Left colon (tissue), 2 donors: ENCODE measurements around the gene NDUFB5. TPM values are rescaled to one million over a fixed set of nuclear protein-coding genes. Genes with fewer than 3 reads are reported as not detected.
"Not testable (repeated sequence)": the region's sequence is repeated elsewhere in the genome, so short reads cannot be mapped to it uniquely, and the experiment has no call there.

Experiments
- ATAC-seq: fragments of 200-7000 bp; cut with Tn5 transposase; one replicate; pipeline ENCODE4 v1.9.1; 2020; ENCODE audit warnings: mild to moderate bottlenecking, moderate library complexity
- DNase-seq, 2 donors: peaks; one replicate each; pipeline ENCODE4 v3.0.0-alpha.2; 2020
- intact Hi-C, 2 donors: fragments of 100-400 bp; cut with DNase I in 1 of 2; cut with micrococcal nuclease in 1 of 2; formaldehyde crosslinking; loops; one replicate each; pipeline versions ENCODE4 v1.11.2 to v1.14.0; 2022; cut with DNase I, micrococcal nuclease
- total RNA-seq, 2 donors: library from RNA; stranded (reverse); fragmentation: NEBNext Ultra II Directional; extraction: Animal tissue kit (Norgen Biotek cat#: 25700); gene quantifications; one replicate each; pipeline ENCODE4 v1.2.1, GENCODE V29; 2021
- donor health status: DM: no; HTN: no; CAD: no.
- donor health status: DM: yes; HTN: yes; CAD: no.

NDUFB5 gene
- total RNA-seq, 2 donors from 2014 or later = 141 to 143 TPM

DNA sequence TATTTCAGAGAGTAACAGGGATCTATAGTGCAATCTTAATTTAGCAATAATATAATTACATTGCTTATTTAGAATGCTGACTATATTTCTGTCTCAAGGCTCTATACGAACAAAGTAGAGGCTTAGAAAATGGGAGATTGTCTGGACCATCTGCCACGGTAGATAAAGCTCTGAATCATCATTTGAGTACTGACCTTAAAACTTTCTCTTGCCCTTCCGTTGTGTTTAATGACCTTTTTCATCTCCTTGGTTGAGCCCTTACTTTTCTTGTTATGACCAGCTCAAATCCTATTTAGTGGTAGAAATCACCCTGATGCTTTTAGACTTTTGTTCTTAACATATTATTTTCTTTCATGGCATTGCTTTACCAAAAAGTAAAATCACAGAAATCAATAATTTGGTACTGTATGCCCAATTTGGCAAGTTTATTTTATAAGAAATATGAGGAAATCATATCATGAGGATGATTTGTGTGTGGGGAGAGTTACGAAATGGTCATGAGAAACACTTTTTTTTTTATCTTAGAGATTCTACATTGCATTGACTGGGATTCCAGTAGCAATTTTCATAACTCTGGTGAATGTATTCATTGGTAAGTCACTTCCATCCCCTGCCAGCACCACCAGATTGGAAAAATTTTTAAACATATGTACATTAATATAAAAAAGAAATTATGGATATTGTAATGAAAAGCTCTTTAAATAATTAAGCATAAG, 11.0 kb downstream of the NDUFB5 start:
- intact Hi-C loops = loop anchor here in 1 of 2 donors (10.0 kb wide), 1 partner anchor 989 kb away; the partner anchor contains the start of gene TTC14
- ATAC-seq (no peak), DNase-seq (no peak)

DNA sequence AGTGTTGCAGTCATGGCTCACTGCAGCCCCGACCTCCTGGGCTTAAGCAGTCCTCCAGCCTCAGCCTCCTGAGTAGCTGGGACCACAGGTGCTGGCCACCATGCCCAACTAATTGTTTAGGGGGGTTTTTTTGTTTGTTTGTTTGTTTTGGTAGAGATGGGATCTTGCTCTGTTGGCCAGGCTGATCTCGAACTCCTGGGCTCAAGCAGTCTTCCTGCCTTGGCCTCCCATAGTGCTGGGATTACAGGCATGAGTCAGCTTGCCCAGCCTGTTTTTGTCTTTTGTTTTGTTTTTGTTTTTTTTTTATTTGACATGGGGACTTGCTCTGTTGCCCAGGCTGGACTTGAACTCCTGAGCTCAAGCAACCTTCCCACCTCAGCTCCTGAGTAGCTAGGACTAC, 17.4 kb downstream of the NDUFB5 start:
- ATAC-seq (no peak), DNase-seq (no peak)
- intact Hi-C loops = no loop called here

DNA sequence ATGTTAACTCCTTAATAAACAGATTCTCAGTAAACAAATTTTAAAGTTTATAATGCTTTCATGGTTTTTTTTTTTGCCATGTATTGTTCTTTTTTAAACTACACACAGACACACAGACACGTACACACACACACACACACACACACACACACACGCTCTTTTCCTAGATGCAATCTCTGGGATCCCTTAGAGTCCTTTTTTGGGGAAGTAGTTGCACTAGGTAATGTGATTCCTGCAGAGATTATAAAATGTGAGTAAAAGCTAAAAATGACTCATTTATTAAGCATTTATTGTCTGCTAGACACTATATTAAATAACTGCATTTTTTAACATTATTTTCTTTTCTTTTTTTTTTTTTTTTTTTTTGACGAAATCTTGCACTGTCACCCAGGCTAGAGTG, 19.9 kb downstream of the NDUFB5 start:
- intact Hi-C loops = no loop called here
- ATAC-seq (no peak), DNase-seq (no peak)

GRCh38 chr3:179630753-179631451, 26.3 kb downstream of the NDUFB5 start:
- no peak for ATAC-seq
- DNase-seq = no peak
- intact Hi-C loops = no loop called here

DNA sequence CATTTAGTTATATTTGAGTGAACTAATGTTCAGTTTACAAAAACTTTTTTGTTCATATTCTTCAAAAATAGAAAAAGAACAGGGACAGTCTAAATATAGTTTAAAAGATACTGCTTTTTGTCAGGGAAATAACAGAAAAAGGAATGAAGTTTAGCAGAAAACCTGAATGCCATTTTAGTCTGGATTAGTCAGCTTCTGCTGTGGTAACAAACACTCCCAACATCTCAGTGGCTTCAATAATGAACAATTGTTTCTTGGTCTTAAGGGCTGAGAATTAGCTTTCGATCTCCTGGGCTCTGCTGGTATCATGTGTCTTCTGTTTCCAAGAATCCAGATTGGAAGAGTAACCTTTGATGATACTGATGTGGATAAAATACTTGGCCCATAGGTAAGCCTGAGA, 35.9 kb downstream of the NDUFB5 start:
- no peak for ATAC-seq
- intact Hi-C loops = no loop called here
- no peak for DNase-seq

DNA sequence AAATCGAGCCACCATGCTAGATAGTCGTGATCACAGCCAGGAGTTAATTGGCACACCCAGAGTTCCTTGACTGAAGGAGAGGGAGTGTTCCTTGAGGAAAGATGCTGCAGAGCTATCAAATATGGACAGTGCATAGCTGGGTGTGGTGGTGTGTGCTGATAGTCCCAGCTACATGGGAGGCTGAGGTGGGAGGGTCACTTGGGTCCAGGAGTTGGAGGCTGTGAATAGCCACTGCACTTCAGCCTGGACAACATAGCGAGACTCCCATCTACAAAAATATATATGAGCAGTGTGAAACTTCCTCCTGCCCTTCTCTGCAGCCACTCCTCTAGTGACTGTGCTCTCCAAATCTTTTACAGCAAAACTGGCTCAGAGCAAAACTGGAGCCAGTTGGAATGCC, 38.3 kb downstream of the NDUFB5 start:
- intact Hi-C loops = no loop called here
- DNase-seq (no peak), ATAC-seq (no peak)

DNA sequence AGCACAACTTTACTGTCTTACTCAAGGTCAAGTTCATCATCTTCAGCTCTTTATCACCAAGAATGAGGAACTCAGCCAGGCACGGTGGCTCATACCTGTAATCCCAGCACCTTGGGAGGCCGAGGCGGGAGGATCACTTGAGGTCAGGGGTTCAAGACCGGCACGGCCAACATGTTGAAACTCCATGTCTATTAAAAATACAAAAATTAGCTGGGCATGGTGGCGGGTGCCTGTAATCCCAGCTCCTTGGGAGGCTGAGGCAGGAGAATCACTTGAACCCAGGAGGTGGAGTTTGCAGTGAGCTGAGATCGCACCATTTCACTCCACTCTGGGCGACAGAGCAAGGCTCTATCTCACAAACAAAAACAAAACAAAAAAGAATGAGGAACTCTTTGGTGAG, 39.2 kb downstream of the NDUFB5 start:
- intact Hi-C loops, DNase-seq, ATAC-seq: not testable (repeated sequence)

DNA sequence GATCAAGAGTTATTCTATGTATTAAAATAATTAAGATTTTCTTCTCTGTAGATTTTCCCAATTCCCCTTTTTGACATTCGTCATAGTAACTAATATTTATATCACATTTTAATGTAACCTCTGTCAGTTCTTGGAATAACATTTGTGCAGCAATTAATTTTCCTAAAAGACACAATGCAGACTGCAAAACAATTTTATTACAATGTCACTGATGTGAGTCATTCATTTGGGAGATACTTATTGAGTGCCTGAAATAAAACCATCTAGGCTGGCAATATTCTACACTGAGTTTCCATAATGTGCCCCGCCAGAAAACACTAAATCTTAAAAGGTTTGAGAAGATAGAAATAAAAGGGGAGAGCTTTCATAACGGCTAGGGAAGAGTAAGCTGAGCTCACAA, 41.6 kb downstream of the NDUFB5 start:
- DNase-seq (no peak), ATAC-seq (no peak)
- intact Hi-C loops = no loop called here

DNA sequence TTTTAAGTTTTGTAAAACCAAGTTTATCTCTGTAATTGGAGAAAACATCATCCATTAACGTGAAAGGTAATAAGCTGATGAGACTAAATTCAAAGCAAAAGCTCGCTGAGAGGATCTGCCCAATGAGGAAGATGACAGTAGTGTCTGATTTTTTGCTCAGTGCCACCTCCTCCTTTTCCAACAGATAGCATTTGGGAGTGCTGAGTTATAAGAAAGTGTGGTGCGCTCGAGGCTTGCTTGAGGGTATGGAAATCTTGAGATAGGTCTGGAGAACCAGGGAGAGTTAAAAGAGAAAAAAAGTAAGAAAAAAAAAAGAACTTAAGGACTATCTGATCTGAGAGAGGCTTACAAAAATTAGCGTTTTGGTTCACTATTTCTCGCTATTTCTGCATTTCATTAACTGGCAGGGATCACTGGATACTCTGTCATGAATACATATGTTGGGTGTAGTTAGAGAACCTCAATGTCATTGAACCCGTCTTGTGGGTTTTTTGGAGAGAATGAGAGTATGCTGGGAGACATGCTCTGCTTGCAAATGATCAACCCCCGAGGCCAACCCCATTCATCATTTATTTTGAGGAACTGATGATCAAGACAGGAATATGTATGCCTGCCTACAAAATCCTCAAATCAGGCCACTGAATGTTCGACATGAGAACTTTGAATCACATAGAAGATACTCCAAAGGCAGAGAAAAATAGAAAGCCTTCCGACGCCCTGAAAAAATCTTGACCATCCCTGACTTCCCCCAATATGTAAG, 47.3 kb downstream of the NDUFB5 start:
- ATAC-seq = no peak
- DNase-seq = no peak
- intact Hi-C loops = no loop called here

DNA sequence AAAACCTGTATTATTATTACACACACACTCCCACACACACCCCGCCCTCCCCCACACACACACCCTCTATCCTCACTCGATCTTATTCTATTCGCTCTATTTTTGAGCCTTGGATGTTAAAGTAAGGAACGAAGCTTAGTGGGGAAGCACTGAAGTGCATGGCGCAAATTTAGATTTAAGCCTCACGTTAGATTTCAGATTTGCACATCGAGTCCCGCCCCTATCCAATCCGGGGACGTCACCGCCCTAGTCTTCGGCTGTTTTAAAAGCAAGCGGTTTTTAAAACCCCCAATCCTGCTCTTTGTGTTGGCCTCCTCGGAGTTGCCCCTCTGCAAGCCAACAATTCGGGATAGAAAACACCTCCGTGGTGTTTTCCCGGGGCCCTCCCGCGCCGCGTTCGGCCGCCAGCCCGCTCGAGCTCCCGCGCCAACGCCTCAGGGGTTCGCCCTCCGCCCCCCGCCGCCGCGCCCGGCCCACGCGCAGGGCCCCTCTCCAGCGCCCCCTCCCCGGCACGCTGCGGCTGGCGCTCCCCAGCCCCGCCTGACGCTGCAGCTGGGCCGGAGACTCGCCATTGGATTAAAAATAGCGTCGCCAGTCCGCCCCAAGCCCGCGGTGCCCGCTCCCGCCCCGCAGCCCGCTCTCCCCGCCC, 48.0 kb downstream of the NDUFB5 start, which contains the start of gene USP13:
TSS of gene USP13 (plus strand) at position 594 of the 649 bp plus-strand sequence. CDS start 186 bp downstream, outside the sequence.
- ATAC-seq = peak; percentile 77
- DNase-seq = peak; percentile 53 to 65
- intact Hi-C loops = no loop called here

- ATAC-seq (peak; percentile 78), DNase-seq (peak; percentile 70 to 72)
- intact Hi-C loops = no loop called here
Observed at GRCh38 chr3:179653096-179653797, 48.7 kb downstream of the NDUFB5 start.

- intact Hi-C loops = no loop called here
- no peak for DNase-seq
- ATAC-seq = no peak
Observed at GRCh38 chr3:179655236-179655635, 50.6 kb downstream of the NDUFB5 start.

DNA sequence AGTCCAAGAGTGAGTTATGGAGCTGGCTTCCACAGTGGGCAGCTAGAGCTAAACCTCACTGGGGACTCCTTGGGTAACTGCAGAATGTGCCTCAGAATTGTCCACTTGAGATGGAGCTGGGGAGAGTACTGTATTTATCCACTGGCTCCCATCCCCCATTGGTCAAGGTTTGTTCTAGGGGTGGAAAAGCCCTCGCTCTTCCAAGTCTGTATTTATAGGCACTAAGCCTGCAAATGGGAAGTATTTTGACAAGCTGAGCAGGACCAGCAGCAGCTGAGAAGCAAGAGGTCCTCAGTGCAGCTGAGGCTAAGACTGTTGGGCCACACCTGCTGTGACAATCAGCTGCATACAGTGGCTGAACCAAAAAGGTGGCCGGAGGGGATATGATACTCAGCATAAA, 54.0 kb downstream of the NDUFB5 start:
- ATAC-seq (no peak), DNase-seq (no peak)
- intact Hi-C loops = no loop called here

GRCh38 chr3:179660872-179661271, 56.3 kb downstream of the NDUFB5 start:
- intact Hi-C loops = no loop called here
- no peak for DNase-seq
- no peak for ATAC-seq

GRCh38 chr3:179661777-179662176, 57.2 kb downstream of the NDUFB5 start:
- DNase-seq (no peak), ATAC-seq (no peak)
- intact Hi-C loops = no loop called here

DNA sequence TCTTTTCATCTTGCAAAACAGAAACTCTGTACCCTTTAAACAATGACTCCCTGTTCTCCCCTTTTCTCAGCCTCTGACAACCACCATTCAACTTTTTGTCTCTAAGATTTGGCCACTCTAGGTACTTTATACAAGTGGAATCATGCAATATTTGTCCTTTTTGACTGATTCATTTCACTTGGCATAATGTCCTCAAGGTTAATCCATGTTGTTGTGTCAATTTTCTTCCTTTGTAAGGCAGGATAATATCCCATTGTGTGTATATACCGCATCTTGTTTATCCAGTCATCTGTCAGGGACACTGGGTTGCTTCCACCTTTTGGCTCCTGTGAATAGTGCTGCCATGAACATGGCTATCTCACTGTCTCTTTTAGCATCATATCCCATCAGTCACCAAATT, 58.5 kb downstream of the NDUFB5 start:
- ATAC-seq = no peak
- DNase-seq = no peak
- intact Hi-C loops = no loop called here

- ATAC-seq (no peak), DNase-seq (no peak)
- intact Hi-C loops = no loop called here
Observed at GRCh38 chr3:179666030-179666429, 61.4 kb downstream of the NDUFB5 start.

DNA sequence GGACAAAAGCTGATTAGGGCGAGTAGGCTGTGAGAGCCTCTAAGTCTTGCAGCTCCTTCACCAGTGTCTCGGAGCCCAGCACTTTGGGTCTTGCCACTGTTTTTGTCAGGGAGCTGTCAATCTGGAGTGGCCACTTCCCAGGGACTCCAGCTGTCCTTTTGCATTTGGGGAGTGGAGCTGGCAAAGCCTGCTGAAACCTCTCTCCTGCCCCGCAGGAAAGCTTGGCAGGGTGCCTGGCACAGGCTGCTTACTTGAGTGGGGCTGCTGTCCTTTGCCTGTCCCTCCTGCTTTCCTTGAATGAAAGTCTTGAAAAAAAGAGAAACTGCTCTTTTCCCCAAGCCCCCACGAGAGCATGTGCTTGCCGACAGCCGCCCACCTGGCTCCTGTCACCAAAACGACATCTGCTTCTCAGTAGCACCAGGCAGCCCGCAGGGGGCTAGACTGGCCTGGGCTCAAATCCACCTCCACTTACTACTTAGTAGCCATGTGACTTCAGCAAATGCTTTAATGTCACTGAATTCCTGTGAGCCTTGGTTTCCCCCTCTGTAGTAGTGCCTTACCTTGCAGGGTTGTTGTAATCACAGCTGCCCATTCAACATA, 61.9 kb downstream of the NDUFB5 start:
- no peak for DNase-seq
- intact Hi-C loops = no loop called here
- no peak for ATAC-seq
